Upper lobe of left lung (tissue), 4 donors: ENCODE data around the gene FOXM1.

ENCODE experiments used
- CTCF ChIP-seq, 6 experiments: fragments of 450-650 bp in 4 of 6; fragments of 200-600 bp in 2 of 6; sonication (generic) in 2 of 6; IDR thresholded peaks; one replicate each; pipeline ENCODE4 v1.5.1; 2016 to 2019; ENCODE audit warnings: antibody characterized with exemption in 6 of 6
- EP300 ChIP-seq, 4 donors: sonication (generic); formaldehyde crosslinking; IDR thresholded peaks; one replicate each; pipeline ENCODE4 v1.5.1; 2017; ENCODE audit warnings: antibody characterized with exemption in 4 of 4, control low read depth in 2 of 4
- POLR2A ChIP-seq, 4 donors: fragments of 450-650 bp; IDR thresholded peaks; one replicate each; pipeline ENCODE4 v1.5.1; 2016 to 2017; ENCODE audit warnings: antibody characterized with exemption in 4 of 4, mild to moderate bottlenecking in 2 of 4

GRCh38 chr12:2897418-2897817, 20.4 kb upstream of the FOXM1 start:
- no peak for TF ChIP-seq CTCF (IDR thresholded peaks at IDR 0.05)
- no peak for TF ChIP-seq EP300 (IDR thresholded peaks at IDR 0.05)
- no peak for TF ChIP-seq POLR2A (IDR thresholded peaks at IDR 0.05)
